ENCODE results near the gene TBC1D22A.

The TBC1D22A gene

DNA sequence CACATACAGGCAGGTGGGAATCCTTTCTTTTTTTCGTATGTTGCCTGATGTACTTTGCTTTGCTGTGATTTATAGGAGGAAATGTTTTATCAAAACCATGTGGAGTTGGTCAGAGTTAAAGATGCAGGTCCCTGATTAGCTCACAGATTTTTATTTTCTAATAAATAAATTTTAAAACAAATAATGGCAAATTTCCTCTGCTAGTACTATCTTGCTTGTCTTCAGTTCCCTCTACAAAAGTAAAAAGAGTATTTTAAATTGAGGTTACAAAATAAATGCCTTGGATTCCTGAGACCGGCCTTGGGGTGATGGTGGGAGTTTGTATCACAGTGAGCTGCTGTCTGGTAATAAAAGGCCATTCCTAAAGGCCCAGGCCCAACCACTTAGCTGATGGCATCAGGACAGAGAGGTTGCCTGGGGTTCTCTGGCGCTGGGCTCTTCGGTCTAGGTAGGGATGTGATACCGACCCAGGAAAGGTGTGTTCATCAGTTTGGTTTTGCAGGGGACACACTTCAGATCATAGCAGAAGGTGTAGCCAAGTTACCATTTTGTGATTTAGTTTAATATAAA, 129.0 kb downstream of the TBC1D22A start:
- Histone ChIP-seq H3K27me3 (replicated peaks; ENCODE audit: control insufficient read depth, insufficient read depth, low read length) (no peaks in the 10 kb centered on the region), H3K9ac (ENCODE audit: low read length) (no peak overlapping the region), H3K4me1 (ENCODE audit: control insufficient read depth, insufficient read depth, low read length) (peaks cover 12% of the 10 kb centered on the region), H3K4me3 (ENCODE audit: low read length) (no peak overlapping the region), H3K9me3 (ENCODE audit: control insufficient read depth, low read length) (no peaks in the 10 kb centered on the region), H3K36me3 (ENCODE audit: control insufficient read depth, insufficient read depth, low read length, severe bottlenecking) (peaks cover 13% of the 10 kb centered on the region)
- DNase-seq (ENCODE audit: low read depth) = no peak

DNA sequence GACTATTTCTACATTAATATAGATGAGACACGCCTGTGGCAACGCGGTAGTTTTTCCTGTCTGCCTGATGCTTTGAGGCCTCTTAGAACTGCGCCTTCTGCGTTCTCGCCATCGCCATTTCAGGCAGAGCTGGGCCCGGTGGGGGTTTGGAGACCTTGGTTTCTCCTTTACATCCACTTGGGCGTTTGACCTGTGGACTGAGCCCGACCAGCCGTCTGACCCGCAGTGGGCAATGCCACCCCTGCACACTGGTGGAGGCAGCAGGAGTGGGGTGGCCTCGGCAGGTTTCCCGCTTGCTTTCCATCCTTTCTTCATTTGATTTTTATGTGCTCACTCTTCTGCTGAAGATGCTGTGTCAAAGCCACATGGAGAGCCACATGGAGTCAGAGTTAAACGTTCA, 130.4 kb downstream of the TBC1D22A start:
- Histone ChIP-seq H3K9me3 (ENCODE audit: control insufficient read depth, low read length) (no peaks in the 10 kb centered on the region), H3K27me3 (replicated peaks; ENCODE audit: control insufficient read depth, insufficient read depth, low read length) (no peaks in the 10 kb centered on the region), H3K36me3 (ENCODE audit: control insufficient read depth, insufficient read depth, low read length, severe bottlenecking) (peaks cover 16% of the 10 kb centered on the region), H3K9ac (ENCODE audit: low read length) (no peak overlapping the region), H3K4me1 (ENCODE audit: control insufficient read depth, insufficient read depth, low read length) (peaks cover 12% of the 10 kb centered on the region), H3K4me3 (ENCODE audit: low read length) (no peak overlapping the region)
- DNase-seq (ENCODE audit: low read depth) = no peak

DNA sequence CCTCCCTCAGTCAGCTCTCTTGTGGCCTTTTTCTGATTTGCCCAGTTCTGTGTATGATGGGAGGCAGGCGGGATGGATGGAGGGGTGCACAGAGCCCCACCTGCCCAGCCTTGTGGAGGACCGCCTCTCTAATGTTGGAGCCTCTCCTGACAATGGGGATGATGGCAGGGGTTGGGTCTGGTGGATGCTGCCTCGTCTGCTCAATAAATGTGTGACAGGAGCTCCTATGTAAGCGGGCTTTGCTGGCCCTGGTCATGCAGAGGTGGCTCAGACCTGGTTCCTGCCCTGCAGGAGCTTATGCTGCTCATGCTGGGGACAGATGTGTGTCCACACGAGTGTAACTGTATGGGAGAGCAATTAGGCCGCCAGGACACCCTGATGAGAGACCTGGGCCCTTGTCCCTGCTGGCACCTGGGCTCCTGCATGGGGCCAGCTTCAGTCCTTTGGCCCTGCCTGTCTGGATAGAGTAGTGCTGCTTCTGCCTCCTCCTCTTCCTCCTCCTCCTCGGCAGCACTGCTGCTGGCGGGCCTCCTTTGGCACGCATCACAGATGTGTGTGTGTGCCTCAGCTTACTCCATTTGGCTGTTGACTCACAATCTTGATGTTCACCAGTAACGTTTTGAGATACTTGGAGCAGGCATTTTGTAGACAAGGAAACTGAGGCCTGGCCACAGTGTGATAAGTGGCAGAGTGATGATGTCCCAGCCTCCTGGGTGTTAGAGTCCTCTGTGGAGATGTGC, 131.0 kb downstream of the TBC1D22A start:
- no peak for DNase-seq (ENCODE audit: low read depth)
- Histone ChIP-seq H3K4me3 (ENCODE audit: low read length) (no peak overlapping the region), H3K9ac (ENCODE audit: low read length) (no peak overlapping the region), H3K27me3 (replicated peaks; ENCODE audit: control insufficient read depth, insufficient read depth, low read length) (no peaks in the 10 kb centered on the region), H3K9me3 (ENCODE audit: control insufficient read depth, low read length) (no peaks in the 10 kb centered on the region), H3K4me1 (ENCODE audit: control insufficient read depth, insufficient read depth, low read length) (peaks cover 12% of the 10 kb centered on the region), H3K36me3 (ENCODE audit: control insufficient read depth, insufficient read depth, low read length, severe bottlenecking) (peaks cover 16% of the 10 kb centered on the region)

DNA sequence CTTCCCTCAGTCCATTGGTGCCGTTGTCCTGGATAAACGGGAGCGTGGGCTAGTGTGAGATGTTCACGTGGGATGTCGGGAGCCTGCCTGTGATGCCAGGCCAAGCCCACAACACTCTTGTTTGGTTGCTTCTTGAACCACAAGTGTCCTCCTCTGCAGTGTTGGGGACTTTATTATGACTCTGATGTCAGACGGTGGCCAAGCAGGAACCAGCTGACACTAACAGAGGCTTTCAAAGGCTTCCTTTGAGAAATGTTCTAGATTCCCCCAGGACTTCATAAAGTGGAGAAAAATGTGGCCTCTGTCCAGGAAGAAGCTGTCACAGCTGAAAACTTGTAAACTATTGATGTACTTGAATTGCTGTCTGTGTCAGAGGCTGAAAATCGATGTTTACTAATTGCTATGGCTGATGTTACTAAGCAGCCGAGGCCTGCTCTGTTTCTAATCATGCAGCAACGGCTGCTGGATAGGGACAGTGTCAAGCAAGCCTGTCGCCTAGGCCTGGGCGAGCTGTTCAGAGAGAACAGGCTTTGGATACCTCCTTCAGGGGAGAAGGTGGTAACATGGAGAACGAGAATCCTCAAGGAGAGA, 131.7 kb downstream of the TBC1D22A start:
- Histone ChIP-seq H3K4me3 (ENCODE audit: low read length) (no peak overlapping the region), H3K27me3 (replicated peaks; ENCODE audit: control insufficient read depth, insufficient read depth, low read length) (no peaks in the 10 kb centered on the region), H3K9ac (ENCODE audit: low read length) (no peak overlapping the region), H3K9me3 (ENCODE audit: control insufficient read depth, low read length) (no peaks in the 10 kb centered on the region), H3K36me3 (ENCODE audit: control insufficient read depth, insufficient read depth, low read length, severe bottlenecking) (peaks cover 16% of the 10 kb centered on the region), H3K4me1 (ENCODE audit: control insufficient read depth, insufficient read depth, low read length) (peaks cover 12% of the 10 kb centered on the region)
- no peak for DNase-seq (ENCODE audit: low read depth)

DNA sequence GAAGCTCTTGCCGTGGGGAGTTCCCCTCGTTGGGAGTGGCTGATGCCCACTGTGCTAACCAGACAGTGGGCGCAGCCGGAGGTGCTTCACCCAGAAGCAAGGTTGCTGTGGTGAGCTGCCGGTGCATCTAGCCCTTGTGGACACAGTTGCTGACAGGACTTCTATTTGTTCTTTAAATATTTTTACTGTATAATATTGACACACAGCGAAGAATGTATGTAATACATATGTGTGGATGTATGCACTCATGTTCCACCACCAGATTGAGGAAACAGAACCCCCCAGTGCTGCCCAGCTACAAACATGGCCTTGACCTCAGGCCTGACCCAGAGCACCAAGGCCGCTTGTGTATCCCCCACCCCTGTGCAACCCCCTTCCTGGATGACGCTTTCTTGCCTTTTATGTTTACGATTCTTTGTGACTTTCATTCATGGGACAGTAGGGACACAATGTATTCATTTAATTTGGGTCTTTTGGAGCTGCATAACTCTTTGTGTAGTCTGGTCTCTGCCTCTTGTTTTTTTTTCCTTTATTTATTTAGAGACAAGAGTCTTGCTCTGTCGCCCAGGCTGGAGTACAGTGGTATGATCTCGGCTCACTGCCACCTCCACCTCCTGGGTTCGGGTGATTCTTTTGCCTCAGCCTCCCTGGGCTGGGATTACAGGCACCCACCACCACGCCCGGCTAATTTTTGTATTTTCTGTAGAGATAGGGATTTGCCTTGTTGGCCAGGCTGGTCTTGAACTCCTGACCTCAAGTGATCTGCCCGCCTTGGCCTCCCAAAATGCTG, 132.6 kb downstream of the TBC1D22A start:
- no peak overlapping the region for H3K9ac ChIP-seq (ENCODE audit: low read length)
- no peaks in the 10 kb centered on the region for H3K27me3 ChIP-seq (replicated peaks; ENCODE audit: control insufficient read depth, insufficient read depth, low read length)
- peaks cover 12% of the 10 kb centered on the region for H3K4me1 ChIP-seq (ENCODE audit: control insufficient read depth, insufficient read depth, low read length)
- peaks cover 16% of the 10 kb centered on the region for H3K36me3 ChIP-seq (ENCODE audit: control insufficient read depth, insufficient read depth, low read length, severe bottlenecking)
- no peaks in the 10 kb centered on the region for H3K9me3 ChIP-seq (ENCODE audit: control insufficient read depth, low read length)
- DNase-seq (ENCODE audit: low read depth) = no peak
- H3K4me3 ChIP-seq (ENCODE audit: low read length) = no peak overlapping the region

DNA sequence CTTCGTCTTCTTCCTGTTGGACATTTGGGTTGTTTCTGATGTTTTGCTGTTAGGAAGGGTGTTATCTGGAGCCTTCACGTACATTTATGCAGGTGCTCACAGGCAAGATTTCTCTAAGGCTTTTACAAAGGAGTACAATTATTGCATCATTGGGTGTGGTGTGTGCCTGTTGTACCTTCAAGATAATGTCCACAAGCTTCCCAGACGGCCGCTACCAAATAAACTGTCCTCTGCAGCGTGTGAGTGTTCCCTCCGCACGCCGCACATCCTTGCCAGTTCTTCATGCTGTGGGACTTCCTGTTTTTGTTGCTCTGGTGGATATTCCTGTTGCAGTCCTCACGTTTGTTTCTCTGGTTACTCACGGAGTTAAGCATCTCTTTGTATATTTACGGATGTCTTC, 133.3 kb downstream of the TBC1D22A start:
- no peak for DNase-seq (ENCODE audit: low read depth)
- H3K4me3 ChIP-seq (ENCODE audit: low read length) = no peak overlapping the region
- no peaks in the 10 kb centered on the region for H3K27me3 ChIP-seq (replicated peaks; ENCODE audit: control insufficient read depth, insufficient read depth, low read length)
- no peaks in the 10 kb centered on the region for H3K9me3 ChIP-seq (ENCODE audit: control insufficient read depth, low read length)
- peaks cover 16% of the 10 kb centered on the region for H3K36me3 ChIP-seq (ENCODE audit: control insufficient read depth, insufficient read depth, low read length, severe bottlenecking)
- peaks cover 12% of the 10 kb centered on the region for H3K4me1 ChIP-seq (ENCODE audit: control insufficient read depth, insufficient read depth, low read length)
- H3K9ac ChIP-seq (ENCODE audit: low read length) = no peak overlapping the region

DNA sequence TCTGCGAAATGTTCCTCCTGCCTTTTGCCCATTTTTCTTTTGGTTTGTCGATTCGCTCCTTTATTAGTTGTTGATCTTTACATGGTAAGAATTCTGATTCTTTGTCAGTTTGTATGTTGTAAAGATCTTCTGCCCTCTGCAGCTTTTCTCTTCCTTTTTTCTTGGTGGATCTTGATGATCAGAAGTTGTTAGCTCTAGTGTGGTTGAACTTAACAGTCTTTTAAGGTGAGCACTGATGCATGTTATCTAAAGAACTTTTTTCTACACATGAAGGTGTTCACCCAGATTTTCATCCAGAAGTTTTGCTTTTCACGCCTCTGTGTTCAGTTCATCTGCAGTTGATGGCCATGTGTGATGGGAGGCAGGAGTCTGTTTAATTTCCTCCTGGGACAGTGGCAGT, 133.7 kb downstream of the TBC1D22A start:
- H3K4me3 ChIP-seq (ENCODE audit: low read length) = no peak overlapping the region
- peaks cover 16% of the 10 kb centered on the region for H3K36me3 ChIP-seq (ENCODE audit: control insufficient read depth, insufficient read depth, low read length, severe bottlenecking)
- H3K27me3 ChIP-seq (replicated peaks; ENCODE audit: control insufficient read depth, insufficient read depth, low read length) = no peaks in the 10 kb centered on the region

DNA sequence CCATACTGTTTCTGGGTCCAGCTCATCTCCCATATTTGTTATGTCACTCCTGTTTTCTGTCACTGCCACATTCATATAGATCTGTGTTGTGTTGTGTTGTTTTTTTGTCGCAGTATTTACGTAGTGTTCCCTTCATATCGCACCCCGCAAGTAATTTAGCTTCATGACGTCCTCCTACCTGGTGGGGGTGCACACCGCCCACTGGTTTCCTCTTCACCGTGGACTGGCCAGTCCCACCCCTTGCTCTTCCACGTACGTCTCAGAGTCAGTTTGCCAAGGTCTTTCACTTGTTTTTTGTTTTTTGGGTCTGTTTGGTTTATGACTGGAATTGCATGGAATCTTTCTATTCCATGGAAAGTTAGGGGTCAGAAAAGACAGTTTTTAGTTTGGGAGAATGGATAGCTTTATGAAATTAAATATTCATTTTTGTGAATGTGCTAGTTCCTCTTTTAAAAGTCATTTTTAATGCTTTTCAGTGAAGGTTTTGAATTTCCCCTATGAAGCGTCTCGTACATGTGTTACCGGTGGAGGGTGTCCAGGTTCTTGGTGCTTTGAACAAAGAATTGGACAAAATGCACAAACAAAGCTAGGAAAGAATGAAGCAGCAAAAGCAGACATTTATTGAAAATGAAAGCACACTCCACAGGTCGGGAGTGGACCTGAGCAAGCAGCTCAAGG, 134.3 kb downstream of the TBC1D22A start:
- no peak for DNase-seq (ENCODE audit: low read depth)

More for the DNA sequence above, 133.7 kb downstream of the TBC1D22A start:
- no peak for DNase-seq (ENCODE audit: low read depth)
- H3K9me3 ChIP-seq (ENCODE audit: control insufficient read depth, low read length) = no peaks in the 10 kb centered on the region
- H3K4me1 ChIP-seq (ENCODE audit: control insufficient read depth, insufficient read depth, low read length) = peaks cover 12% of the 10 kb centered on the region
- H3K9ac ChIP-seq (ENCODE audit: low read length) = no peak overlapping the region

DNA sequence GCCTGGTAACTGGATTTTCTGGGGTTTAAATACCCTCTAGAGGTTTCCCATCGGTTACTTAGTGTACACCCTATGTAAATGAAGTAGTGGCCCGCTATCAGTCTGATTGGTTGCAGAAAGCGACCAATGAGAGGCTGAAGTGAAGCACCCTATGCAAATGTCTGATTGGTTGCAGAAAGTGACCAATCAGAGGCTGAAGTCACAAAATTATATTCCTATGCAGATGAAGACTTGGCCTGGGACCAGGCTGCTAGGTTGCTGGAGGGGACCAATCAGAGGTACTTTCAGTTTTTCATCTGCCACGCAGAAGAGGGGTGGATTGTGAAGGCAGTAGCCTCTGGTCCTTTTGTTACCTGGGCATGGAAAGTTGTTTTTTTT, 134.8 kb downstream of the TBC1D22A start:
- Histone ChIP-seq H3K4me1 (ENCODE audit: control insufficient read depth, insufficient read depth, low read length) (peaks cover 12% of the 10 kb centered on the region), H3K4me3 (ENCODE audit: low read length) (no peak overlapping the region), H3K9ac (ENCODE audit: low read length) (no peak overlapping the region), H3K27me3 (replicated peaks; ENCODE audit: control insufficient read depth, insufficient read depth, low read length) (no peaks in the 10 kb centered on the region), H3K9me3 (ENCODE audit: control insufficient read depth, low read length) (no peaks in the 10 kb centered on the region), H3K36me3 (ENCODE audit: control insufficient read depth, insufficient read depth, low read length, severe bottlenecking) (peaks cover 16% of the 10 kb centered on the region)
- no peak for DNase-seq (ENCODE audit: low read depth)

More for the DNA sequence above, 134.3 kb downstream of the TBC1D22A start:
- H3K4me3 ChIP-seq (ENCODE audit: low read length) = no peak overlapping the region
- H3K36me3 ChIP-seq (ENCODE audit: control insufficient read depth, insufficient read depth, low read length, severe bottlenecking) = peaks cover 16% of the 10 kb centered on the region
- no peak overlapping the region for H3K9ac ChIP-seq (ENCODE audit: low read length)
- H3K4me1 ChIP-seq (ENCODE audit: control insufficient read depth, insufficient read depth, low read length) = peaks cover 12% of the 10 kb centered on the region
- no peaks in the 10 kb centered on the region for H3K9me3 ChIP-seq (ENCODE audit: control insufficient read depth, low read length)
- no peaks in the 10 kb centered on the region for H3K27me3 ChIP-seq (replicated peaks; ENCODE audit: control insufficient read depth, insufficient read depth, low read length)

DNA sequence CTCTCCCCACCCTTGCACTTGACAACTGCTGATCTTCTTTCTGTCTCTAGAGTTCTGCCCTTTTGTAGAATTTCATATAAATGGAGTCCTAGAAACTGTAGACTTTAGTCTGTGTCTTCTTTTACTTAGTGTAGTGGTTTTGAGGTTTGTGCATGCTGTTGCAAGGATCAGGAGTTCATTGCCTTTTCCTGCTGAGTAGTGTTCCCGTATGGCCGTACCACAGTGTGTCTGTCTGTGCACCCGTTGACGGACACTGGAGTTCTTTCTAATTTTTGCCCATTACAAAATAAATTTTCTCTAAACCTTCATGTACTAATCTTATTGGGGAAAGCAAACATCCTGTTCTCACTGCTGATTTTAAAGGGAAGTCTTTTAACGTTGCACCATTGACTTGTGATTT, 138.1 kb downstream of the TBC1D22A start:
- Histone ChIP-seq H3K4me3 (ENCODE audit: low read length) (no peak overlapping the region), H3K4me1 (ENCODE audit: control insufficient read depth, insufficient read depth, low read length) (no peaks in the 10 kb centered on the region), H3K9ac (ENCODE audit: low read length) (no peak overlapping the region), H3K27me3 (replicated peaks; ENCODE audit: control insufficient read depth, insufficient read depth, low read length) (no peaks in the 10 kb centered on the region), H3K36me3 (ENCODE audit: control insufficient read depth, insufficient read depth, low read length, severe bottlenecking) (peaks cover 14% of the 10 kb centered on the region), H3K9me3 (ENCODE audit: control insufficient read depth, low read length) (no peaks in the 10 kb centered on the region)
- DNase-seq (ENCODE audit: low read depth) = no peak

DNA sequence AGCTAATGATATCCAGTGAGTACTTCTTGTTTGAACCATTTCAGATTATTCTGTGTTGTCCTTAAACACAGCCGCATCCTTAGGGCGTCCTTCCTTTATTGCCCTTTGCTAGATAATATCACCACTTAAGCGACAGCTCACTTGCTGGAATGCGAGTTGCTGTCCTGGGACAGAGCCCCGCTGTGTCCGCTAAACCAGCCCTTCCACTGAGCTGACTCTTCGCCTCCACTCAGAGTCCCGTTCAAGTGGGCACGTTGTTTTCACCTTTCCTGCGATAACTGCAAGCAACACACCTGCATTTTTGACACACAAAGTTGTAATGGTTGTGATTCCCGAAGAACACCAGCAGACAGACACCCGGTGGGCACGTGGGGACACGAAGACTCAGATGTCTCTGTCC, 140.0 kb downstream of the TBC1D22A start:
- no peak for DNase-seq (ENCODE audit: low read depth)
- H3K4me1 ChIP-seq (ENCODE audit: control insufficient read depth, insufficient read depth, low read length) = no peaks in the 10 kb centered on the region
- no peaks in the 10 kb centered on the region for H3K27me3 ChIP-seq (replicated peaks; ENCODE audit: control insufficient read depth, insufficient read depth, low read length)
- peaks cover 4% of the 10 kb centered on the region for H3K36me3 ChIP-seq (ENCODE audit: control insufficient read depth, insufficient read depth, low read length, severe bottlenecking)
- no peak overlapping the region for H3K9ac ChIP-seq (ENCODE audit: low read length)
- H3K9me3 ChIP-seq (ENCODE audit: control insufficient read depth, low read length) = no peaks in the 10 kb centered on the region
- no peak overlapping the region for H3K4me3 ChIP-seq (ENCODE audit: low read length)

Data from adipocyte (in vitro differentiated cells).